ENCODE measurements around the gene KEL.

GRCh38 chr7:142925413-142925812, 36.8 kb downstream of the KEL start:
- TF ChIP-seq BHLHE40 (IDR thresholded peaks at IDR 0.05; ENCODE audit: borderline replicate concordance) = no peak
- no peak for TF ChIP-seq NFRKB (IDR thresholded peaks at IDR 0.05)
- no peak for TF ChIP-seq ELF4 (IDR thresholded peaks at IDR 0.05)
- TF ChIP-seq SP1 (IDR thresholded peaks at IDR 0.05) = no peak
- TF ChIP-seq SUZ12 (IDR thresholded peaks at IDR 0.05) = no peak
- no peak for TF ChIP-seq TARDBP (IDR thresholded peaks at IDR 0.05)
